Measurements from ENCODE around the gene TTC27. TPM values are rescaled to one million over a fixed set of nuclear protein-coding genes. Genes with fewer than 3 reads are reported as not detected.
A peak's percentile ranks its signal among the peaks of the same experiment; 100 is the strongest.

Gene TTC27
- total and polyA plus RNA-seq, 2 experiments from 2014 or later = 8.7 to 10.2 TPM

- H3K27ac ChIP-seq = no peak overlapping the region
- peaks cover 6% of the 10 kb centered on the region for H3K4me1 ChIP-seq (ENCODE audit: low read depth)
- TF ChIP-seq CTCF (IDR thresholded peaks at IDR 0.05; ENCODE audit: low read depth, low read length) = no peak
- H3K4me3 ChIP-seq = no peak overlapping the region
- peak in 1 of 2 donors; percentile 47 for DNase-seq (ENCODE audit: low read depth in 1 of 2, low spot score in 1 of 2)
- peaks cover 2% of the 10 kb centered on the region for H3K9me3 ChIP-seq (ENCODE audit: low read depth)
- no peaks in the 10 kb centered on the region for H3K27me3 ChIP-seq
- no peaks in the 10 kb centered on the region for H3K36me3 ChIP-seq
Measured at GRCh38 chr2:32780961-32781360, 153.1 kb downstream of the TTC27 start.

- no peak overlapping the region for H3K4me3 ChIP-seq
- TF ChIP-seq CTCF (IDR thresholded peaks at IDR 0.05; ENCODE audit: low read depth, low read length) = no peak
- DNase-seq (ENCODE audit: low read depth in 1 of 2, low spot score in 1 of 2) = peak in 1 of 2 donors; percentile 68
Measured at GRCh38 chr2:32783469-32783868, 155.6 kb downstream of the TTC27 start.

GRCh38 chr2:32783933-32784332 lies 156.1 kb downstream of the TTC27 start:
- DNase-seq (ENCODE audit: low read depth in 1 of 2, low spot score in 1 of 2) = no peak
- Histone ChIP-seq H3K9me3 (ENCODE audit: low read depth) (peaks cover 2% of the 10 kb centered on the region), H3K27ac (no peak overlapping the region), H3K4me3 (no peak overlapping the region), H3K4me1 (ENCODE audit: low read depth) (peaks cover 23% of the 10 kb centered on the region), H3K36me3 (no peaks in the 10 kb centered on the region), H3K27me3 (no peaks in the 10 kb centered on the region)
- TF ChIP-seq CTCF (IDR thresholded peaks at IDR 0.05; ENCODE audit: low read depth, low read length) = no peak

More at GRCh38 chr2:32783469-32783868, 155.6 kb downstream of the TTC27 start:
- Histone ChIP-seq H3K27ac (no peak overlapping the region), H3K27me3 (no peaks in the 10 kb centered on the region), H3K36me3 (no peaks in the 10 kb centered on the region), H3K9me3 (ENCODE audit: low read depth) (peaks cover 2% of the 10 kb centered on the region), H3K4me1 (ENCODE audit: low read depth) (peaks cover 20% of the 10 kb centered on the region)

- Histone ChIP-seq H3K36me3 (no peaks in the 10 kb centered on the region), H3K27me3 (no peaks in the 10 kb centered on the region), H3K9me3 (ENCODE audit: low read depth) (no peaks in the 10 kb centered on the region), H3K4me3 (no peak overlapping the region), H3K4me1 (ENCODE audit: low read depth) (peaks cover 27% of the 10 kb centered on the region), H3K27ac (peak overlapping the region; percentile 83)
- TF ChIP-seq CTCF (IDR thresholded peaks at IDR 0.05; ENCODE audit: low read depth, low read length) = no peak
- DNase-seq (ENCODE audit: low read depth in 1 of 2, low spot score in 1 of 2) = no peak
Measured at GRCh38 chr2:32787207-32787606, 159.4 kb downstream of the TTC27 start.

- H3K27ac ChIP-seq = peak overlapping the region; percentile 83
- H3K27me3 ChIP-seq = no peaks in the 10 kb centered on the region
- peak; percentile 54 to 60 for DNase-seq (ENCODE audit: low read depth in 1 of 2, low spot score in 1 of 2)
- H3K9me3 ChIP-seq (ENCODE audit: low read depth) = no peaks in the 10 kb centered on the region
- no peaks in the 10 kb centered on the region for H3K36me3 ChIP-seq
- no peak overlapping the region for H3K4me3 ChIP-seq
- H3K4me1 ChIP-seq (ENCODE audit: low read depth) = peaks cover 36% of the 10 kb centered on the region
- no peak for TF ChIP-seq CTCF (IDR thresholded peaks at IDR 0.05; ENCODE audit: low read depth, low read length)
Measured at GRCh38 chr2:32788114-32788513, 160.3 kb downstream of the TTC27 start.

GRCh38 chr2:32792416-32792815 lies 164.6 kb downstream of the TTC27 start:
- no peak overlapping the region for H3K4me3 ChIP-seq
- H3K27ac ChIP-seq = peak overlapping the region; percentile 87
- TF ChIP-seq CTCF (IDR thresholded peaks at IDR 0.05; ENCODE audit: low read depth, low read length) = no peak
- no peaks in the 10 kb centered on the region for H3K9me3 ChIP-seq (ENCODE audit: low read depth)
- peaks cover 32% of the 10 kb centered on the region for H3K4me1 ChIP-seq (ENCODE audit: low read depth)
- H3K36me3 ChIP-seq = no peaks in the 10 kb centered on the region
- no peaks in the 10 kb centered on the region for H3K27me3 ChIP-seq
- peak; percentile 49 to 81 for DNase-seq (ENCODE audit: low read depth in 1 of 2, low spot score in 1 of 2)
